Activated gamma-delta T cell treated with Interleukin-2 at 50 U/mL for 16 hours (primary cell): ENCODE measurements around the gene SPATA33.
"Not testable (repeated sequence)": the region's sequence is repeated elsewhere in the genome, so short reads cannot be mapped to it uniquely, and the experiment has no call there.

Experiments
- DNase-seq: peaks from one replicate; pipeline ENCODE4 v3.0.0-alpha.2; 2020

SPATA33 gene

DNA sequence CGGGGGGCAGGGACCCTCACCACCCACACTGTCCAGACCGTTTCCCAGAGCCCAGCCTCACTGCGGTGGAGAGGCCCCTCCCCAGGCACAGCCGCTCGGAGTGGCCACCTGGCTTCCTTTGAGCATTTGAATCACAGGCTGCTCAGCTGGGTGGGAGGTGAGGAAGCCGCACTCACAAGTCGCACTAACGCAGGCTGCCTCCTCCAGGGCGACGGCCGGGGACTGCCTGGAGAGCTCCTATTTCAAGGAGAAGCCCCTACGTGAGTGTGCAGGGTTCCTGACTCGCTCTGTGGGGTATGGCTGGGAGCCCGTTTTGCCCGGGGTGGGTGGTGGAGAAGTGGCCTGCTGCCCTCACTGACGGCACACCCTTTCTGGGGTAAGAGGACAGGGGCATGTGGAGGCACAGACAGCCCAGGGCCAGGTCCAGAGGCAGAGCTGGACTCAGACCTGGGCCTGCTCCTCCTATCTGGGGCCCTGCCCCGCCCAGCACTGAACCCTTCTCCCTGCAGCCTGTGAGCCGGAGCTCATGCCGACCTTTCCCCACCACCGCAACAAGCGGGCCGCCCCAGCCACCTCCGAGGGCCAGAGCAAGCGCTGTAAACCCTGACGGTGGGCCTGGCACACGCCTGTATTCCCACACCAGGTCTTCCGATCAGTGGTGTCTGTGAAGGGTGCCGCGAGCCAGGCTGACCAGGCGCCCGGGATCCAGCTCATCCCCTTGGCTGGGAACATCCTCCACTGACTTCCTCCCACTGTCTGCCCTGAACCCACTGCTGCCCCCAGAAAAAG is 37.6 kb downstream of the SPATA33 start:
- DNase-seq: no peak

DNA sequence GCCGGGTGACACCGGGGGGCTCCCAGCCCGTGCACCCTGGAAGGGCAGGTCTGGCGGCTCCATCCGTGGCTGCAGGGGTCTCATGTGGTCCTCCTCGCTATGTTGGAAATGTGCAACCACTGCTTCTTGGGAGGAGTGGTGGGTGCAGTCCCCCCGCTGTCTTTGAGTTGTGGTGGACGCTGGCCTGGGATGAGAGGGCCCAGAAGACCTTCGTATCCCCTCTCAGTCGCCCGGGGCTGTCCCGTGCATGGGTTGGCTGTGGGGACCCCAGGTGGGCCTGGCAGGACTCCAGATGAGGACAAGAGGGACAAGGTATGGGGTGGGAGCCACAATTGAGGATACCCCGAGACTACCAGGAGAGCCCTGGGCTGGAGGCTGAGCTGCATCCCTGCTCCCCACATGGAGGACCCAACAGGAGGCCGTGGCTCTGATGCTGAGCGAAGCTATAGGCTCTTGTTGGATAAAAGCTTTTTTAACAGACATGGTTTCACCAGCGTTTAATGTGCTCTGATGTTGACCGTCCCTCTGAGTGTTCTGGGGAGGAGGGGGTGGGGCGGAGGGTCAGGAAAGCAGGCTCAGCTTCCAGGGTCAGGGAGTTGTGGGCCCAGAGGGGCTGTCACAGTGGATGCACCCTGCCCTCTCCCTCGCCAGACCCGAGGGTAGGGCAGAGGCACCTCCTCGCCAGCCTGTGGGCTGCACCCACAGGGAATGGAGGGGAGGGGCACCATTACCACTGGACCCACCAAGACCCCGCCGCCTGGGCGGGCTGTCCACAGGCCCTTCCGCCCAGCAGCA is 38.4 kb downstream of the SPATA33 start:
- DNase-seq: no peak

DNA sequence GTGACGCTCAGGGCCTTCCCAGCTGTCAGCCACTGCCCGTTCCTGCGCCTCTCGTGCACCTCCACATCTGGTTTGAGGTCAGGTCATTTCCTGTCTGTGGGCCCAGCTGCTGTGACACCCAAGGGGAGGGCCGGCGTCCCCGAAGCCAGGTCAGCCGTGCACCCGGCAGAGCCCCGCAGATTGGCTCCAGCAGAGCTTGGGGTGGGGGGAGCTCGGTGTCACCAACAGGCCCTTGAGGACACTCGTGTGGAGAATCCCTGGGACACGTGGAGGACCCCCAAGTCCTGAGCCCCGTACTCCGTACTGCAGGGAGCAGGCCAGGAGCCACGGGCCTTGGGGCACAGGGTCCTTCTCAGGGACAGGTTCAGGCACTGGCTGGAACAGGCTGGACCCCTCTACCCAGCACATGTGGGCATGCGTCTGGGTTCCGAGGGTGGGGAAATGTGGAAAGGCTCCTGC is 39.1 kb downstream of the SPATA33 start:
- DNase-seq: peak; percentile 46

DNA sequence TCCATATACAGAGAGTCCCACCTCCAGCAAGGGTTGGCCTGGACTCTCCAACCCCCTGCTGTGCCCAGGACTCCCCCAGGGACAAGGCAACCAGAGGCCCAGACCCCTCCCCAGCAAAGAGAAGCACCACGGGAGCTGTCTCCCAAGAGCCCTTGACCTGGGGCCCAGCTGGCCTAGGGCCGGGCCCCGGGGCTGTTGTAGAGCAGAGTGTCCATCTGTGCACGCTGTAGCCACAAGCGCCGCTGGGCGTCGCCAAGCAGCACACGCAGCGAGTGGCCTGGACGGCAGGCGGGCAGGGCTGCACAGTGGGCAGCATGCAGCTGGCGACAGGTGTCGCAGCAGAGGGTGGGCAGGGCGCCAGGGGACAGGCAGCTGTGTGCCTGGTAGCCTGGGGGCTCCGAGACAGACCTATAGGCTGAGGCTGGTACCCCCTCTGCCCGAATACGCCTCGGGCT is 39.6 kb downstream of the SPATA33 start:
- no peak for DNase-seq

GRCh38 chr16:89697616-89698331 is 40.1 kb downstream of the SPATA33 start:
- DNase-seq: no peak

- not testable (repeated sequence) for DNase-seq
These were observed 41.1 kb downstream of the SPATA33 start for GRCh38 chr16:89698717-89699116.

DNA sequence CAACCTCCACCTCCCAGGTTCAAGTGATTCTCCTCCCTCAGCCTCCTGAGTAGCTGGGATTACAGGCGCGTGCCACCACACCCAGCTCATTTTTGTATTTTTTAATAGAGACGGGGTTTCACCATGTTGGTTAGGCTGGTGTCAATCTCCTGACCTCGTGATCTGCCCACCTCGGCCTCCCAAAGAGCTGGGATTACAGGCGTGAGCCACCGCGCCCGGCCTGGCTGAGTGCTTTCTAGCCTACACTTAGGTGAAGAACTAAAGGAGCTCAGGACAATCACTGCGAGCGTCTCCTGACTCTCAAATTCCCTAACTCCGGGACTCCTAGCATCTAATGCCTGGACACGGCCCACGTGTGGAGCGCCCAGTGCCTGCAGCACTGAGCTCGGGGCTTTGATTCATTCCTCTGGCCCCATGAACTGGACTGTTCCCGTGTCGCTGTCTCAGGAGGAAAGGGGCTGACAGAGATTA is 42.0 kb downstream of the SPATA33 start:
- DNase-seq: not testable (repeated sequence)

- peak; percentile 95 for DNase-seq
These were observed 42.5 kb downstream of the SPATA33 start for GRCh38 chr16:89700100-89700648.

- peak; percentile 42 for DNase-seq
These were observed 43.2 kb downstream of the SPATA33 start for GRCh38 chr16:89700649-89701424.

GRCh38 chr16:89701425-89702406 is 44.1 kb downstream of the SPATA33 start, which contains the start of gene SPATA2L:
TSS of gene SPATA2L (minus strand) at chr16:89701705. CDS start at chr16:89701232, 473 bp downstream.
- peak; percentile 98 for DNase-seq

DNA sequence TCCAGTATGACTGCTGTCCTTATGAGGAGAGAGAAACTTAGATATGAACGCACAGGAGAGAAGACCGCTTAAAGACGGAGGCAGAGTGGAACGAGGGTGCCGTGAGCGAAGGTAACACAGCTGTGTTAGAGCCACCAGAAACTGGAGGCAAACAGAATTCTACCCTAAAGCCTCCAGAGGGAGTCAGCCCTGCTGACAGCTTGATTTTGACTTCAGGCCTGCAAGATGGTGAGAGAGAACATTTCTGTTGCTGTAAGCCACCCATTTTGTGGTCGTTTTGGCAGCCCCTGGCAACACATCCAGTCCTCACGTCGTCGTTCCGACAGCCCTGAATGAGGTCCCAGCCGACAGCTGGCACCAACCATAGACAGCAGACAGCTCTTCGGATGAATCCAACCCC is 46.6 kb downstream of the SPATA33 start:
- DNase-seq: no peak

DNA sequence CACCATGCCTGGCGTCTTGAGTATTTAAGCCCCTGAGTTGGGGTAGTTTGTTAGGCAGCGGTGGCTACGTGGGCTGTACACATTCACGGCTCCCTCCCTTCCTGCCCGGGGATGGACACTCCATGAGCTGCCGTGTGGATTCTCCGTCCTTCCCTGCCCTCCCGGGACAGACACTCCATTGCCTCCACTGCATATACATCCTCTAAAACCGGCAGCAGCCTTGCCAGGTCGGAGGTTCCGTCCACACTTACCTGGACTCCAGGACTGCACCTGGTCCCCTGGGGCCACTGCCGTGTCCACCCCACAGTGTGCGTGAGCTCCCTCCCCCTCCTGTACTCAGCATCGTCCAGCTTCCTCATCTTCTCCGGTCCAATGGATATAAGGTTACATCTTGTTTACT is 47.4 kb downstream of the SPATA33 start:
- DNase-seq: no peak

DNA sequence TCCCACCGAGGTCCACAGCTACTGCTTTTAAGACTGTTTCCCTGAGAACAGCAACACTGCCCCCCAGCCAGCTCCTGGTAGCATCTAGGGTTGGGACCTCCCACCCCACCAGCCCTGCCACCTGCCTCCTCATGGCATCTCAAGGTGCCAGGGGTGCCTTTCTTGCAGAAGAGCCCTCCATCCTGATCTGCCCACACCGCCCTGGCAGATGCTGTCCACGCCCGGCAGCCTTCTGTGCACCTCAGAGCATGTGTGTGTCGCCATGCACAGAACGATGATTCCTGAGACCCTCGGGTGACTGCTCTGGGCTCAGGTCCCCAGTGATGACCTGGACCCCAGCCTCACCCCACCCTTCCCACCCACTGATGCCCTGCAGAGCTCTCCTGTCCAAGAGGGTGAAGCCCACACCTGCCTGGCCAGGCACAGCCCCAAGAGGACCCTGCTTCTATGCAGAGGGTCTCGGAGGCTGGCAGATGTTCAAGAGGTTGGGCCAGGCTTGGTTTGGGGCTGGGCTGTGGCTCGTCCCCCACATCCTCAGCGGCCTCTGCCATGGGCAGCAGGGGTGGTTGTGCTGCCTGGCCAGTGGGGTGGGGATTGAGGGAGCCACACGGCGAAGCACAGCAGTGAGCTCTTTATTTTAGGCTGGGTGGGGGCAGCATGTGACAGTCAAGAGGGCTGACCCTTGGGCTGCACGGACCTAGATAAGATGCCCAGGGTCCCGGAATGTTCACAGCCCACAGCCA is 49.1 kb downstream of the SPATA33 start:
- DNase-seq: no peak

GRCh38 chr16:89707695-89708094 is 50.1 kb downstream of the SPATA33 start:
- DNase-seq: no peak

DNA sequence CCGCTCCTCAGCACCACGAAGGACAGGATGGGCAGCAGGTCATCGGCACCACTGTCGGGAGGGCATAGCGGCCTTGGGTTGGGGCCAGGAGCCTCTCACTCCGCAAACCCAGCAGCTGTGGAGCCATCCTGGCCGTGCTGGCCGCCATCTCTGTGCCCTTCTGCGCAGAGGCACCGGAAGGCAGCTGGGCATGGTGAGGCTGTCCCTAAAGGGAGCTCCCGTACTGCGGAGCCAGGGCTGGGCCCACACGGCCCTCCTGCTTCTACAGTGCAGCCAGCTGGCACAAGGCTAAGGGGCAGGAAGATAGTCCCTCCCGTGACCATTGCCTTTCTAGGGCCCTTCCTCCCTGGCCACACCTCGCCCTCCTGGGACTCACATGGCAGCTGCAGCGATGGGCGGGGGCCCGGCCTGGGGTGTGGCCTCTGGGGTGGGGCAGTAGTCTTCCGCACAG is 50.9 kb downstream of the SPATA33 start:
- no peak for DNase-seq

- DNase-seq: no peak
These were observed 51.5 kb downstream of the SPATA33 start for GRCh38 chr16:89709166-89709565.

- DNase-seq: no peak
These were observed 52.2 kb downstream of the SPATA33 start for GRCh38 chr16:89709716-89710432.

- DNase-seq: no peak
These were observed 53.3 kb downstream of the SPATA33 start for GRCh38 chr16:89710709-89711564.
